Lower lobe of right lung (tissue), 2 donors: Measurements from ENCODE around the gene LUC7L. TPM values are rescaled to one million over a fixed set of nuclear protein-coding genes. Genes with fewer than 3 reads are reported as not detected.

Source experiments
- ATAC-seq, 2 donors: fragments of 200-7000 bp; cut with Tn5 transposase; one replicate each; pipeline ENCODE4 v1.9.1; 2020 to 2022; ENCODE audit warnings: mild to moderate bottlenecking in 2 of 2, moderate library complexity in 2 of 2
- DNase-seq: peaks from one replicate; pipeline ENCODE4 v3.0.0-alpha.2; 2020
- H3K27ac ChIP-seq: fragments of 200-600 bp; one replicate; pipeline ENCODE4 v1.8.0; 2022
- H3K27me3 ChIP-seq: fragments of 200-600 bp; one replicate; pipeline ENCODE4 v1.8.0; 2022; ENCODE audit warnings: low read depth
- H3K36me3 ChIP-seq: fragments of 200-600 bp; one replicate; pipeline ENCODE4 v1.8.0; 2022; ENCODE audit warnings: mild to moderate bottlenecking
- H3K4me1 ChIP-seq: fragments of 200-600 bp; one replicate; pipeline ENCODE4 v1.8.0; 2022
- H3K4me3 ChIP-seq: fragments of 200-600 bp; one replicate; pipeline ENCODE4 v1.8.0; 2022; ENCODE audit warnings: mild to moderate bottlenecking
- H3K9me3 ChIP-seq: fragments of 200-600 bp; one replicate; pipeline ENCODE4 v1.8.0; 2022
- intact Hi-C: fragments of 100-400 bp; cut with DNase I; formaldehyde crosslinking; loops from one replicate; pipeline ENCODE4 v1.11.0; 2022
- total RNA-seq: library from RNA; stranded (reverse); fragmentation: NEBNext Ultra II Directional; extraction: Animal tissue kit (Norgen Biotek cat#: 25700); gene quantifications from one replicate; pipeline ENCODE4 v1.2.1, GENCODE V29; 2021
- TF ChIP-seq, protein P1 (sequence below): fragments of 200-600 bp; IDR thresholded peaks from one replicate; pipeline ENCODE4 v1.8.0; 2022; ENCODE audit warnings: antibody characterized with exemption, mild to moderate bottlenecking
- donor health status: DM: no; HTN: yes; CAD: no; lungs with severe emphysema.

The LUC7L gene
- total RNA-seq, 1 donor from 2014 or later = 70.9 TPM

DNA sequence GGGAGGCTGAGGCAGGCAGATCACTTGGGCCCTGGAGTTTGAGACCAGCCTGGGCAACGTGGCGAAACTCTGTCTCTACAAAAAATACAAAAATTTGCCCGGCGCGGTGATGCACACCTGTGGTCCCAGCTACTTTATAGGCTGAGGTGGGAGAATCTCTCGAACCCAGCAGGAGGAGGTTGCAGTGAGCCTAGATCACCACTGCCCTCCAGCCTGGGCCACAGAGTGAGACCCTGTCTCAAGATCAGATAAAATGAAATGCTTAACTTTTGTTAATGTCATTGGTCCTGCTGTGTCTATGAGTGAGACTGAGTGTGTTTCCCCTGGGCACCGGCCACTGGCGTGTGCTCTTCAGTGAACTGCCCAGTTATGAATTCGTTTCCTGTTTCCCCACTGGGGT lies 15.9 kb upstream of the LUC7L start:
- Histone ChIP-seq H3K4me3 (no peak overlapping the region), H3K4me1 (no peaks in the 10 kb centered on the region), H3K27me3 (no peaks in the 10 kb centered on the region), H3K36me3 (peaks cover 1% of the 10 kb centered on the region), H3K9me3 (no peaks in the 10 kb centered on the region), H3K27ac (no peak overlapping the region)
- TF ChIP-seq, protein P1, sequence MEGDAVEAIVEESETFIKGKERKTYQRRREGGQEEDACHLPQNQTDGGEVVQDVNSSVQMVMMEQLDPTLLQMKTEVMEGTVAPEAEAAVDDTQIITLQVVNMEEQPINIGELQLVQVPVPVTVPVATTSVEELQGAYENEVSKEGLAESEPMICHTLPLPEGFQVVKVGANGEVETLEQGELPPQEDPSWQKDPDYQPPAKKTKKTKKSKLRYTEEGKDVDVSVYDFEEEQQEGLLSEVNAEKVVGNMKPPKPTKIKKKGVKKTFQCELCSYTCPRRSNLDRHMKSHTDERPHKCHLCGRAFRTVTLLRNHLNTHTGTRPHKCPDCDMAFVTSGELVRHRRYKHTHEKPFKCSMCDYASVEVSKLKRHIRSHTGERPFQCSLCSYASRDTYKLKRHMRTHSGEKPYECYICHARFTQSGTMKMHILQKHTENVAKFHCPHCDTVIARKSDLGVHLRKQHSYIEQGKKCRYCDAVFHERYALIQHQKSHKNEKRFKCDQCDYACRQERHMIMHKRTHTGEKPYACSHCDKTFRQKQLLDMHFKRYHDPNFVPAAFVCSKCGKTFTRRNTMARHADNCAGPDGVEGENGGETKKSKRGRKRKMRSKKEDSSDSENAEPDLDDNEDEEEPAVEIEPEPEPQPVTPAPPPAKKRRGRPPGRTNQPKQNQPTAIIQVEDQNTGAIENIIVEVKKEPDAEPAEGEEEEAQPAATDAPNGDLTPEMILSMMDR = no peak
- intact Hi-C loops = no loop called here
- ATAC-seq (no peak), DNase-seq (no peak)

DNA sequence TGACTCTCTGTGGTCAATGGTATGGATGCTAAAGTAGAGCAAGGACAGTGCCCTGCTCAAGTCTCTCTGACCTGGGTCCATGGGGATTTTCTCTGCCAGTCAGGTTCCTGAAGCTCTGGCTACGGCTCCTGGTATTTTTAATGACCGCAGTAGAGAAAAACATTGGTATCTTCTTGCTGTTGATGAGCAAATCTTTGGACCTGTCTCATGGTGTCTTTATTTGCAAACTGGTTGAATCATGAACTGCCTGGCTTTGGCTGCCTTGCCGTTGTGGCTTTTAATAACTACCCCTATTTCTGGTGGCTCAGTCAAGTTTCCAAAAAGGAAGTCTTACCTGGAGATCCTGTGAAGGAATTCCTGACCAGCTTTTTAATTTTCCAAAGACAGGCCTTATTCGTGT lies 14.1 kb upstream of the LUC7L start:
- H3K9me3 ChIP-seq = no peaks in the 10 kb centered on the region
- ATAC-seq = no peak
- intact Hi-C loops = no loop called here
- H3K27me3 ChIP-seq = no peaks in the 10 kb centered on the region
- no peaks in the 10 kb centered on the region for H3K4me1 ChIP-seq
- TF ChIP-seq, protein P1 = no peak
- H3K27ac ChIP-seq = no peak overlapping the region
- H3K36me3 ChIP-seq = no peaks in the 10 kb centered on the region
- DNase-seq = no peak
- H3K4me3 ChIP-seq = no peak overlapping the region

DNA sequence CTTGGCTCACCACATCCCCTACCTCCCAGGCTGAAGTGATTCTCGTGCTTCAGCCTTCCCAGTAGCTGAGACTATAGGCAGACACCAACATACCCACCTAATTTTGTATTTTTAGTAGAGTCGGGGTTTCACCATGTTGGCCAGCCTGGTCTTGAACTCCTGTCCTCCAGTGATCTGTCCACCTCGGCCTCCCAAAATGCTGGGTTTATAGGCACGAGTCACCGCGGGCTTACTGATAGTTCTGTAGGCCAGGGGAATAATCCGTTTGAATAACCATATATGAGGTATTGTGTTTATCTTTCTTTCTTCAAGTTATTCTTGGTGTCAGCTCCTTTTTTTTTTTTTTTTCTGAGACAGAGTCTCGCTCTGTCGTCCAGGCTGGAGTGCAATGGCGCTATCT lies 13.0 kb upstream of the LUC7L start:
- no peak overlapping the region for H3K4me3 ChIP-seq
- ATAC-seq (no peak), DNase-seq (no peak)
- H3K4me1 ChIP-seq = no peaks in the 10 kb centered on the region
- no peaks in the 10 kb centered on the region for H3K27me3 ChIP-seq
- intact Hi-C loops = no loop called here
- TF ChIP-seq, protein P1 = no peak
- H3K27ac ChIP-seq = no peak overlapping the region
- no peaks in the 10 kb centered on the region for H3K9me3 ChIP-seq
- H3K36me3 ChIP-seq = no peaks in the 10 kb centered on the region

DNA sequence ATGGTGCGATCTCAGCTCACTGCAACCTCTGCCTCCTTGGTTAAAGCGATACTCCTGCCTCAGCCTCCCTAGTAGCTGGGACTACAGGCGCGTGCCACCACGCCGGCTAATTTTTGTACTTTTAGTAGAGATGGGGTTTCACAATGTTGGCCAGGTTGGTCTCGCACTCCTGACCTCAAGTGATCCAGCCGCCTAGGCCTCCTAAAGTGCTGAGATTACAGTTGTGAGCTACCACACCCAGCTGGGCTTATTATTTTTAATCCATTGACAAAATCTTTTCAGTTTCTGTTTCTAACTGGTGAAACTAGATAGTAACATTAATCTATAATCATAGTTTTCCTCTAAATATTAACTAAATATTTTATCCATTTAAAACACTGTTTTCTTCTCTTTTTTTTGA lies 11.3 kb upstream of the LUC7L start:
- ATAC-seq (no peak), DNase-seq (no peak)
- Histone ChIP-seq H3K9me3 (no peaks in the 10 kb centered on the region), H3K36me3 (no peaks in the 10 kb centered on the region), H3K27ac (no peak overlapping the region), H3K4me1 (peaks cover 7% of the 10 kb centered on the region), H3K27me3 (no peaks in the 10 kb centered on the region), H3K4me3 (no peak overlapping the region)
- TF ChIP-seq, protein P1 = no peak
- intact Hi-C loops = no loop called here

DNA sequence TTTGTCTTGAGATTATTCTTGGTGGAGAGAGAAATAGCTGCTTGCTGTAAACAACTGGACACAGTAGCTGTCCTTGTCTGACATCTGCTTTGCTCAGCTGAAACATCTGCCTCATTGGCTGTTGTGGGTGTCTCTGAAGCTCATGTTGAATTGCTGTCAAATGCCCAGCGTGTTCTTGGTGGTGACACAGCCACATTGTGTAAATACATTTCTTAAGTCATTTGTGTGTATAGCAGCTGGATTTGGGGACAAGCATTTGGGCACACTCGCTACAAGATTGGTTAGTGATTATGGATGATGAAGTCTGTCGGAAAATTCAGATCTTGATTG lies 10.7 kb upstream of the LUC7L start:
- Histone ChIP-seq H3K9me3 (no peaks in the 10 kb centered on the region), H3K36me3 (no peaks in the 10 kb centered on the region), H3K27ac (no peak overlapping the region), H3K4me1 (peaks cover 10% of the 10 kb centered on the region), H3K27me3 (no peaks in the 10 kb centered on the region), H3K4me3 (no peak overlapping the region)
- no peak for ATAC-seq
- TF ChIP-seq, protein P1 = no peak
- DNase-seq = no peak
- intact Hi-C loops = no loop called here
